Astrocyte (in vitro differentiated cells and primary cell): ENCODE results near the gene GPR39. TPM values are rescaled to one million over a fixed set of nuclear protein-coding genes. Genes with fewer than 3 reads are reported as not detected.

Experiments
- DNase-seq: peaks from one replicate; pipeline ENCODE4 v3.0.0-alpha.2; 2010; ENCODE audit warnings: low read depth
- FAIRE-seq: peaks from 2 replicates; lab custom pipeline; 2011; peaks lifted over from hg19 to GRCh38; lab: Jason Lieb, UNC
- H2AFZ ChIP-seq: 2 replicates; pipeline ENCODE4 v1.6.0; 2012; ENCODE audit warnings: low read depth, low read length, inconsistent platforms
- H3K27ac ChIP-seq: 2 replicates; pipeline ENCODE4 v1.5.1; 2011; ENCODE audit warnings: low read depth, low read length, inconsistent platforms
- H3K27me3 ChIP-seq: 2 replicates; pipeline ENCODE4 v1.6.0; 2011; ENCODE audit warnings: low read length, inconsistent platforms; ENCODE audit not compliant: insufficient read depth
- H3K36me3 ChIP-seq: 2 replicates; pipeline ENCODE4 v1.5.1; 2011; ENCODE audit warnings: low read length, inconsistent platforms; ENCODE audit not compliant: insufficient read depth
- H3K4me1 ChIP-seq: 2 replicates; pipeline ENCODE4 v1.5.1; 2011; ENCODE audit warnings: low read length, inconsistent platforms; ENCODE audit not compliant: insufficient read depth
- H3K4me2 ChIP-seq: 2 replicates; pipeline ENCODE4 v1.6.0; 2012; ENCODE audit warnings: low read length, inconsistent platforms
- H3K4me3 ChIP-seq: 2 replicates; pipeline ENCODE4 v1.5.1; 2011; ENCODE audit warnings: low read depth, mild to moderate bottlenecking, low read length, inconsistent platforms; ENCODE audit not compliant: insufficient read depth
- H3K79me2 ChIP-seq: 2 replicates; pipeline ENCODE4 v1.6.0; 2012; ENCODE audit warnings: mild to moderate bottlenecking, low read length, inconsistent platforms; ENCODE audit not compliant: insufficient read depth
- H3K9ac ChIP-seq: 2 replicates; pipeline ENCODE4 v1.6.0; 2012; ENCODE audit warnings: mild to moderate bottlenecking, low read length, inconsistent platforms
- H3K9me3 ChIP-seq: 2 replicates; pipeline ENCODE4 v1.5.1; 2012; ENCODE audit warnings: low read depth, mild to moderate bottlenecking, low read length, inconsistent platforms; ENCODE audit not compliant: insufficient read depth
- H4K20me1 ChIP-seq: 2 replicates; pipeline ENCODE4 v1.6.0; 2012; ENCODE audit warnings: low read length, inconsistent platforms; ENCODE audit not compliant: insufficient read depth
- H3K27ac Mint-ChIP-seq: one replicate; pipeline ENCODE4 v1.8.0; 2021; ENCODE audit warnings: mild to moderate bottlenecking, mixed read lengths; ENCODE audit not compliant: unreplicated experiment
- H3K27me3 Mint-ChIP-seq: one replicate; pipeline ENCODE4 v1.8.0; 2021; ENCODE audit warnings: low read depth, mixed read lengths; ENCODE audit not compliant: unreplicated experiment
- H3K36me3 Mint-ChIP-seq: one replicate; pipeline ENCODE4 v1.8.0; 2021; ENCODE audit warnings: low read depth, mixed read lengths; ENCODE audit not compliant: unreplicated experiment
- H3K4me1 Mint-ChIP-seq: one replicate; pipeline ENCODE4 v1.8.0; 2021; ENCODE audit warnings: low read depth, mixed read lengths; ENCODE audit not compliant: unreplicated experiment
- H3K4me3 Mint-ChIP-seq: one replicate; pipeline ENCODE4 v1.8.0; 2021; ENCODE audit warnings: mild to moderate bottlenecking, moderate library complexity, mixed read lengths; ENCODE audit not compliant: unreplicated experiment
- H3K9me3 Mint-ChIP-seq: one replicate; pipeline ENCODE4 v1.8.0; 2021; ENCODE audit warnings: mild to moderate bottlenecking, mixed read lengths; ENCODE audit not compliant: unreplicated experiment
- CTCF ChIP-seq: IDR thresholded peaks from 2 replicates; pipeline ENCODE4 v1.5.1; 2011; ENCODE audit warnings: low read depth, mild to moderate bottlenecking, inconsistent platforms, low read length, moderate library complexity; ENCODE audit not compliant: insufficient read depth
- EZH2 ChIP-seq: IDR thresholded peaks from 2 replicates; pipeline ENCODE4 v1.6.1; 2012; ENCODE audit warnings: mild to moderate bottlenecking, low read length, inconsistent platforms; ENCODE audit not compliant: insufficient read depth
- total RNA-seq: library from RNA; stranded (reverse); gene quantifications from 2 replicates; pipeline ENCODE4 v1.2.1, GENCODE V29; 2021

Gene GPR39
- total RNA-seq, 1 donor from 2014 or later = 4.4 TPM

- no peaks in the 10 kb centered on the region for H3K9me3 ChIP-seq
These were observed 60.8 kb downstream of the GPR39 start for GRCh38 chr2:132477436-132477835.

GRCh38 chr2:132477962-132478361 is 61.4 kb downstream of the GPR39 start:
- peaks cover 21% of the 10 kb centered on the region for H3K9me3 Mint-ChIP-seq
- DNase-seq (peak; percentile 85), FAIRE-seq (no peak)
- TF ChIP-seq CTCF (no peak), EZH2 (no peak)
- H3K27ac ChIP-seq = no peak overlapping the region
- no peak overlapping the region for H3K4me2 ChIP-seq
- H3K27ac Mint-ChIP-seq = no peak overlapping the region
- H3K9ac ChIP-seq = no peak overlapping the region
- H3K27me3 Mint-ChIP-seq = no peaks in the 10 kb centered on the region
- H3K9me3 ChIP-seq = no peaks in the 10 kb centered on the region
- H3K36me3 ChIP-seq = no peaks in the 10 kb centered on the region
- H3K27me3 ChIP-seq = no peaks in the 10 kb centered on the region
- H2AFZ ChIP-seq = no peak overlapping the region
- H3K4me3 ChIP-seq = no peak overlapping the region
- H3K4me1 ChIP-seq = no peaks in the 10 kb centered on the region
- H3K4me1 Mint-ChIP-seq = peaks cover 7% of the 10 kb centered on the region
- no peaks in the 10 kb centered on the region for H3K79me2 ChIP-seq
- H4K20me1 ChIP-seq = peaks cover 4% of the 10 kb centered on the region
- H3K4me3 Mint-ChIP-seq = no peak overlapping the region
- H3K36me3 Mint-ChIP-seq = peaks cover 2% of the 10 kb centered on the region

More at GRCh38 chr2:132477436-132477835, 60.8 kb downstream of the GPR39 start:
- Histone ChIP-seq H3K79me2 (no peaks in the 10 kb centered on the region), H3K36me3 (no peaks in the 10 kb centered on the region), H4K20me1 (peaks cover 4% of the 10 kb centered on the region), H3K9ac (no peak overlapping the region), H3K27ac (no peak overlapping the region), H3K27me3 (no peaks in the 10 kb centered on the region), H3K4me2 (no peak overlapping the region), H3K4me1 (no peaks in the 10 kb centered on the region), H3K4me3 (no peak overlapping the region), H2AFZ (no peak overlapping the region)
- no peak for TF ChIP-seq EZH2
- no peak for TF ChIP-seq CTCF
- DNase-seq (peak; percentile 17), FAIRE-seq (no peak)
- peaks cover 2% of the 10 kb centered on the region for H3K36me3 Mint-ChIP-seq
- no peaks in the 10 kb centered on the region for H3K27me3 Mint-ChIP-seq
- peaks cover 21% of the 10 kb centered on the region for H3K9me3 Mint-ChIP-seq
- H3K27ac Mint-ChIP-seq = no peak overlapping the region
- H3K4me1 Mint-ChIP-seq = peaks cover 7% of the 10 kb centered on the region
- no peak overlapping the region for H3K4me3 Mint-ChIP-seq

- Mint-ChIP-seq H3K36me3 (peaks cover 2% of the 10 kb centered on the region), H3K4me1 (peaks cover 7% of the 10 kb centered on the region), H3K27ac (no peak overlapping the region), H3K27me3 (no peaks in the 10 kb centered on the region), H3K4me3 (no peak overlapping the region), H3K9me3 (peaks cover 20% of the 10 kb centered on the region)
- Histone ChIP-seq H3K9ac (no peak overlapping the region), H3K27me3 (no peaks in the 10 kb centered on the region), H3K4me2 (no peak overlapping the region), H3K4me1 (no peaks in the 10 kb centered on the region), H3K79me2 (peaks cover 5% of the 10 kb centered on the region), H3K4me3 (no peak overlapping the region), H3K36me3 (no peaks in the 10 kb centered on the region), H2AFZ (no peak overlapping the region), H3K27ac (no peak overlapping the region), H4K20me1 (peaks cover 4% of the 10 kb centered on the region), H3K9me3 (no peaks in the 10 kb centered on the region)
- no peak for TF ChIP-seq EZH2
- TF ChIP-seq CTCF = no peak
- no peak for FAIRE-seq
- no peak for DNase-seq
These were observed 62.0 kb downstream of the GPR39 start for GRCh38 chr2:132478461-132479105.
